Endothelial cell (in vitro differentiated cells): ENCODE results near the gene LAMP2. TPM values are rescaled to one million over a fixed set of nuclear protein-coding genes. Genes with fewer than 3 reads are reported as not detected.

Experiments
- DNase-seq: peaks from one replicate; pipeline ENCODE4 v3.0.0; 2021; ENCODE audit warnings: low spot score
- H3K27ac Mint-ChIP-seq: one replicate; pipeline ENCODE4 v1.8.0; 2021; ENCODE audit warnings: mixed read lengths, inconsistent platforms; ENCODE audit not compliant: unreplicated experiment
- H3K27me3 Mint-ChIP-seq: one replicate; pipeline ENCODE4 v1.8.0; 2021; ENCODE audit warnings: mild to moderate bottlenecking, moderate library complexity, mixed read lengths, inconsistent platforms; ENCODE audit not compliant: unreplicated experiment
- H3K36me3 Mint-ChIP-seq: one replicate; pipeline ENCODE4 v1.8.0; 2021; ENCODE audit warnings: mild to moderate bottlenecking, low read depth, mixed read lengths, inconsistent platforms; ENCODE audit not compliant: unreplicated experiment
- H3K4me1 Mint-ChIP-seq: one replicate; pipeline ENCODE4 v1.8.0; 2021; ENCODE audit warnings: mild to moderate bottlenecking, mixed read lengths, inconsistent platforms; ENCODE audit not compliant: unreplicated experiment
- H3K4me3 Mint-ChIP-seq: one replicate; pipeline ENCODE4 v1.8.0; 2021; ENCODE audit warnings: mild to moderate bottlenecking, mixed read lengths, inconsistent platforms; ENCODE audit not compliant: unreplicated experiment
- H3K9me3 Mint-ChIP-seq: one replicate; pipeline ENCODE4 v1.8.0; 2021; ENCODE audit warnings: mixed read lengths, inconsistent platforms; ENCODE audit not compliant: unreplicated experiment
- total RNA-seq: library from RNA; stranded (reverse); fragmentation: NEBNext Ultra II Directional; extraction: Animal tissue kit (Norgen Biotek cat#: 25700); gene quantifications from one replicate; pipeline ENCODE4 v1.2.1, GENCODE V29; 2021; ENCODE audit not compliant: unreplicated experiment
- TF ChIP-seq, protein P1 (sequence below): fragments of 200-600 bp; sonication (generic); IDR thresholded peaks from one replicate; pipeline ENCODE4 v1.5.0; 2021; ENCODE audit warnings: antibody characterized with exemption; ENCODE audit not compliant: unreplicated experiment

The LAMP2 gene
- total RNA-seq, 1 donor from 2014 or later, result 67.5 TPM

DNA sequence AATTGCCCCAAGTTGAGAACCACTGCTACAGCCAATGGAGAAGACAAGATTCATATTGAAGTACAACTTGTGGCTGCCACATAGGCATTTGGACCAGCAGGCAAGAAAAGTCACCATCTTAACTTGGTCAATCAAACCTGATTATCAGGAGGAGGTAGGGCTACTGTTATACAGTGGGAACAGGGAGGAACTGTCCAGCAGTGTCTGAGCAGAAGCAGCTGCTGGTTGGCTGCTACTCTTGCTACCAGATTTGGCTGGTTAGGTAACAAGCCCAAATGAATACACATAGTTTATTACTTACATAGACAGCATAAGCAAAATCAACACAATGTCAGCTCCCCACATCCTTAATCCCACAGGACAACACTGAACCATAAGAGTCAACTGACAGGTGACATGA is 67.8 kb downstream of the LAMP2 start:
- H3K27me3 Mint-ChIP-seq, result peaks cover 2% of the 10 kb centered on the region
- TF ChIP-seq, protein P1, sequence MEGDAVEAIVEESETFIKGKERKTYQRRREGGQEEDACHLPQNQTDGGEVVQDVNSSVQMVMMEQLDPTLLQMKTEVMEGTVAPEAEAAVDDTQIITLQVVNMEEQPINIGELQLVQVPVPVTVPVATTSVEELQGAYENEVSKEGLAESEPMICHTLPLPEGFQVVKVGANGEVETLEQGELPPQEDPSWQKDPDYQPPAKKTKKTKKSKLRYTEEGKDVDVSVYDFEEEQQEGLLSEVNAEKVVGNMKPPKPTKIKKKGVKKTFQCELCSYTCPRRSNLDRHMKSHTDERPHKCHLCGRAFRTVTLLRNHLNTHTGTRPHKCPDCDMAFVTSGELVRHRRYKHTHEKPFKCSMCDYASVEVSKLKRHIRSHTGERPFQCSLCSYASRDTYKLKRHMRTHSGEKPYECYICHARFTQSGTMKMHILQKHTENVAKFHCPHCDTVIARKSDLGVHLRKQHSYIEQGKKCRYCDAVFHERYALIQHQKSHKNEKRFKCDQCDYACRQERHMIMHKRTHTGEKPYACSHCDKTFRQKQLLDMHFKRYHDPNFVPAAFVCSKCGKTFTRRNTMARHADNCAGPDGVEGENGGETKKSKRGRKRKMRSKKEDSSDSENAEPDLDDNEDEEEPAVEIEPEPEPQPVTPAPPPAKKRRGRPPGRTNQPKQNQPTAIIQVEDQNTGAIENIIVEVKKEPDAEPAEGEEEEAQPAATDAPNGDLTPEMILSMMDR, result no peak
- H3K9me3 Mint-ChIP-seq, result no peaks in the 10 kb centered on the region
- H3K27ac Mint-ChIP-seq, result no peak overlapping the region
- H3K36me3 Mint-ChIP-seq, result no peaks in the 10 kb centered on the region
- no peak for DNase-seq
- no peak overlapping the region for H3K4me3 Mint-ChIP-seq
- H3K4me1 Mint-ChIP-seq, result no peaks in the 10 kb centered on the region

DNA sequence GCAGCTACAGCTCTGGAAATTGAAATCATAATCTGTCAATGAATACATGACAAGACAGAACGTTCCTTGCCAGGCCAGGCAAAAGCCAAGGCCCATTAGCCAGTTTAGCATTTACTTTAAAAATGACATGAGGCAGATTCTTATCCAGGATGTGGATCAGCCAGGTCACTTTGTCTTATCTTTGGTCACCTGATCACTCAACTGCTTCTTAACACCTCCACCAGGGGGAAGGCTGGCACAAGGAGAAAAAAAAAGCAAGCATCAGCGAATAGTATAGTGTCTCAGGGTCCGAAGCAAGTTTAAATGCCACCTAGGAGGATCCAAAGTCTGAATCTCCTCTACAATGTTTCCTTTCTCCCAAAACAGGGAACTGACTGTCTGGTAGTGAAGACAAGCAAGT is 88.4 kb downstream of the LAMP2 start:
- H3K27me3 Mint-ChIP-seq, result no peaks in the 10 kb centered on the region
- no peaks in the 10 kb centered on the region for H3K36me3 Mint-ChIP-seq
- TF ChIP-seq, protein P1, result no peak
- no peak overlapping the region for H3K27ac Mint-ChIP-seq
- H3K4me1 Mint-ChIP-seq, result no peaks in the 10 kb centered on the region
- H3K9me3 Mint-ChIP-seq, result no peaks in the 10 kb centered on the region
- DNase-seq, result peak; percentile 4
- H3K4me3 Mint-ChIP-seq, result no peak overlapping the region

DNA sequence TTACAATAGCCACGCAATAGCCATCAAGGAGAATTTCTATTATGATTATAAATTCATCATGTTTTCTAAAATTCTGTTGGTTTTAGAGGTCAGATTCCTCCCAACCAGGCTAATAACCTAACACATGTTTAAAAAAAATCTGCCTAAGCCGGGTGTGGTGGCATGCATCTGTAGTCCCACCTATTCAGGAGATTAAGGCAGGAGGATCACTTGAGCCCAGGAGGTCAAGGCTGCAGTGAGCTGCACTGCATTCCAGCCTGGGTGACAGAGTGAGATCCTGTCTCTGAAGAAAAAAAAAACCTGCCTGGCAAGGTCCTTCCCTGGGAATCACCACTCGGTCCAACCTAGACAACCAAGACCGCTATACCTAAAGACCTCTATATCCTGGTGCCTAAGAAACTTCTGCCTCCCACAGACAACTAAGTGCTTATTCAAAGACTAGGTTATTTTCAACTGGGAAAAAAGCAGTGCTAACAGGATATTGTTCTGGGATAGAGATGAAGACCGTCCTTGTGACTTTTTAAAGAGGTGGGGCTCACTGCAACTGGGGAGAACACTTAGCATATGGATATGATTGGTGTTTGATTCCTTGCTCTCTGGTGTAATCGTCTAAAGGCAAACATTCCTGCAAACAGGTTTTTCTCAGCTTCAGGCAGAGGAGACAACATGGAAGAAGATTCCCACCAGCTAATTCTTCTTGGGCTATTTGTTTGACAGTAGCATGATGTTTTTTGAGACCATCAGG is 89.0 kb downstream of the LAMP2 start:
- no peaks in the 10 kb centered on the region for H3K9me3 Mint-ChIP-seq
- TF ChIP-seq, protein P1, result no peak
- no peaks in the 10 kb centered on the region for H3K27me3 Mint-ChIP-seq
- H3K4me1 Mint-ChIP-seq, result no peaks in the 10 kb centered on the region
- no peaks in the 10 kb centered on the region for H3K36me3 Mint-ChIP-seq
- DNase-seq, result no peak
- H3K27ac Mint-ChIP-seq, result no peak overlapping the region
- H3K4me3 Mint-ChIP-seq, result no peak overlapping the region

DNA sequence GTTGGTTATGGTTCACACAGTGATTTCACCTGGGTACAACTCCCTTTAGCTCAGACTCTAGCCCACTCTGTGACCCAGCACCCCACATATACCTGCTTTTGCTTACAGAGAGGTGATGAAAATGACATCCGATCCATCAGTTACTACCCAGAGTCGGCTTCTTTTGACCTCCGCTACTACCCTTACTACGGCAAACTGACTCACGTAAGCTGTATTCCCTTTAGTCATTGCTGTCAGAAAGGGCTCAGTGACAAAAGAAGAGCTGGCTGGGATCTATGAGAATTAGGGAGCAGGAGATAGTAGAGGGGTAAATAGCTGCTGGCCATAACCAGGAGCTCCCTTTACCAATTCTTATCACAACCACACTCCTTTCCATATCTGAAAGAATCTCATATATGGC is 90.5 kb downstream of the LAMP2 start:
- Mint-ChIP-seq H3K27ac (no peak overlapping the region), H3K4me3 (no peak overlapping the region), H3K36me3 (no peaks in the 10 kb centered on the region), H3K4me1 (no peaks in the 10 kb centered on the region), H3K27me3 (no peaks in the 10 kb centered on the region), H3K9me3 (no peaks in the 10 kb centered on the region)
- TF ChIP-seq, protein P1, result no peak
- no peak for DNase-seq

Other genes with a start within 250 kb of the LAMP2 start
- 21.0 TPM for gene ZBTB33, start 218.5 kb downstream of the LAMP2 start, total RNA-seq
- gene TMEM255A, start 157.8 kb downstream of the LAMP2 start, total RNA-seq, result 0.13 TPM
- gene ATP1B4, start 107.2 kb downstream of the LAMP2 start, total RNA-seq, result not detected
- 44.3 TPM for gene CUL4B, start 91.7 kb upstream of the LAMP2 start, total RNA-seq
- gene MCTS1, start 134.8 kb upstream of the LAMP2 start, total RNA-seq, result 34.7 TPM
- gene C1GALT1C1, start 160.8 kb upstream of the LAMP2 start, total RNA-seq, result 15.6 TPM